Measurements from ENCODE around the gene FAM53A.

The FAM53A gene

GRCh38 chr4:1683736-1684505 lies at the start of gene FAM53A:
Gene FAM53A, minus strand, starts transcription at chr4:1684313. Its CDS starts 15,572 bp downstream, at chr4:1668741.
- no peaks in the 10 kb centered on the region for H3K27me3 ChIP-seq (ENCODE audit: insufficient read depth, poor library complexity, severe bottlenecking)
- H3K4me3 ChIP-seq (ENCODE audit: severe bottlenecking), result peak within 1 kb of the TSS; percentile 54
- H3K9me3 ChIP-seq (ENCODE audit: severe bottlenecking), result no peaks in the 10 kb centered on the region
- no peak for TF ChIP-seq CTCF (IDR thresholded peaks at IDR 0.05; ENCODE audit: poor library complexity, severe bottlenecking)
- H3K36me3 ChIP-seq (ENCODE audit: low read depth), result no peaks in the 10 kb centered on the region
- peaks cover 2% of the 10 kb centered on the region for H3K4me1 ChIP-seq (ENCODE audit: insufficient read depth, poor library complexity, severe bottlenecking)
- DNase-seq (ENCODE audit: low spot score) (peak; percentile 80), ATAC-seq (ENCODE audit: low read depth) (peak; percentile 79)
- peak within 1 kb of the TSS; percentile 59 for H3K27ac ChIP-seq (ENCODE audit: poor library complexity, severe bottlenecking)

GRCh38 chr4:1732911-1733310 lies 48.8 kb upstream of the FAM53A start:
- Histone ChIP-seq H3K4me1 (ENCODE audit: insufficient read depth, poor library complexity, severe bottlenecking) (peaks cover 11% of the 10 kb centered on the region), H3K9me3 (ENCODE audit: severe bottlenecking) (peaks cover 15% of the 10 kb centered on the region), H3K4me3 (ENCODE audit: severe bottlenecking) (no peak overlapping the region), H3K36me3 (ENCODE audit: low read depth) (peaks cover 96% of the 10 kb centered on the region), H3K27ac (ENCODE audit: poor library complexity, severe bottlenecking) (no peak overlapping the region), H3K27me3 (ENCODE audit: insufficient read depth, poor library complexity, severe bottlenecking) (no peaks in the 10 kb centered on the region)
- ATAC-seq (ENCODE audit: low read depth) (no peak), DNase-seq (ENCODE audit: low spot score) (no peak)
- no peak for TF ChIP-seq CTCF (IDR thresholded peaks at IDR 0.05; ENCODE audit: poor library complexity, severe bottlenecking)

GRCh38 chr4:1731180-1731579 lies 47.1 kb upstream of the FAM53A start:
- Histone ChIP-seq H3K27me3 (ENCODE audit: insufficient read depth, poor library complexity, severe bottlenecking) (no peaks in the 10 kb centered on the region), H3K4me1 (ENCODE audit: insufficient read depth, poor library complexity, severe bottlenecking) (peaks cover 26% of the 10 kb centered on the region), H3K36me3 (ENCODE audit: low read depth) (peaks cover 90% of the 10 kb centered on the region), H3K27ac (ENCODE audit: poor library complexity, severe bottlenecking) (no peak overlapping the region), H3K9me3 (ENCODE audit: severe bottlenecking) (no peaks in the 10 kb centered on the region), H3K4me3 (ENCODE audit: severe bottlenecking) (no peak overlapping the region)
- 0 out of 3 replicates have a peak, but pooled peaks have one; percentile 3 for ATAC-seq (ENCODE audit: low read depth)
- peak; percentile 55 for DNase-seq (ENCODE audit: low spot score)
- TF ChIP-seq CTCF (IDR thresholded peaks at IDR 0.05; ENCODE audit: poor library complexity, severe bottlenecking), result no peak

GRCh38 chr4:1730532-1731135 lies 46.5 kb upstream of the FAM53A start:
- no peak for TF ChIP-seq CTCF (IDR thresholded peaks at IDR 0.05; ENCODE audit: poor library complexity, severe bottlenecking)
- H3K27me3 ChIP-seq (ENCODE audit: insufficient read depth, poor library complexity, severe bottlenecking), result no peaks in the 10 kb centered on the region
- no peak overlapping the region for H3K27ac ChIP-seq (ENCODE audit: poor library complexity, severe bottlenecking)
- H3K4me3 ChIP-seq (ENCODE audit: severe bottlenecking), result no peak overlapping the region
- DNase-seq (ENCODE audit: low spot score), result no peak
- H3K4me1 ChIP-seq (ENCODE audit: insufficient read depth, poor library complexity, severe bottlenecking), result peaks cover 26% of the 10 kb centered on the region
- ATAC-seq (ENCODE audit: low read depth), result no peak
- H3K36me3 ChIP-seq (ENCODE audit: low read depth), result peaks cover 90% of the 10 kb centered on the region
- H3K9me3 ChIP-seq (ENCODE audit: severe bottlenecking), result no peaks in the 10 kb centered on the region

Data from RWPE2 (cell line).